GM23338 (cell line): ENCODE data around the gene KIFAP3.

Experiments
- CREB1 ChIP-seq: fragments of 250-450 bp; sonication (Bioruptor Pico); IDR thresholded peaks from 2 replicates; pipeline ENCODE4 v1.5.0; 2020; ENCODE audit warnings: low read depth, mild to moderate bottlenecking, moderate library complexity
- EZH2 ChIP-seq: fragments of 200-600 bp; sonication (generic); IDR thresholded peaks from one replicate; pipeline ENCODE4 v1.8.0; 2017; ENCODE audit warnings: antibody characterized with exemption, mild to moderate bottlenecking, low read depth; ENCODE audit not compliant: unreplicated experiment
- EZH2phosphoT487 ChIP-seq: fragments of 200-600 bp; sonication (generic); IDR thresholded peaks from one replicate; pipeline ENCODE4 v1.8.1; 2018; ENCODE audit warnings: antibody characterized with exemption; ENCODE audit not compliant: unreplicated experiment
- JUNB ChIP-seq: IDR thresholded peaks from one replicate; pipeline ENCODE4 v1.6.1; 2016; ENCODE audit warnings: antibody characterized with exemption; ENCODE audit not compliant: unreplicated experiment
- NANOG ChIP-seq: IDR thresholded peaks from 2 replicates; pipeline ENCODE4 v1.6.1; 2016; ENCODE audit warnings: antibody characterized with exemption, borderline replicate concordance
- POLR2AphosphoS5 ChIP-seq: IDR thresholded peaks from 2 replicates; pipeline ENCODE4 v1.6.1; 2016; ENCODE audit warnings: antibody characterized with exemption, low read depth
- STAT1 ChIP-seq: IDR thresholded peaks from one replicate; pipeline ENCODE4 v1.6.1; 2016; ENCODE audit warnings: antibody characterized with exemption; ENCODE audit not compliant: unreplicated experiment
- ZNF114 ChIP-seq: fragments of 250-450 bp; sonication (Bioruptor Pico); IDR thresholded peaks from 2 replicates; pipeline ENCODE4 v1.5.0; 2020; ENCODE audit warnings: mild to moderate bottlenecking, moderate library complexity
- ZNF331 ChIP-seq: fragments of 250-450 bp; sonication (Bioruptor Pico); IDR thresholded peaks from 2 replicates; pipeline ENCODE4 v1.5.0; 2020; ENCODE audit warnings: low read depth, mild to moderate bottlenecking, moderate library complexity
- TF ChIP-seq, protein P1 (sequence below), 2 experiments: fragments of 200-600 bp in 1 of 2; sonication (generic) in 1 of 2; conservative IDR thresholded peaks; 2 replicates each; pipeline versions ENCODE4 v1.5.1 to v1.6.1; 2016 to 2017; ENCODE audit warnings: antibody characterized with exemption in 2 of 2, low read depth in 2 of 2, mild to moderate bottlenecking in 2 of 2, moderate library complexity in 1 of 2
- TF ChIP-seq, protein P2 (sequence below): IDR thresholded peaks from 2 replicates; pipeline ENCODE4 v1.6.1; 2016; ENCODE audit warnings: antibody characterized with exemption
- TF ChIP-seq, protein P3 (sequence below): IDR thresholded peaks from one replicate; pipeline ENCODE4 v1.6.1; 2018; ENCODE audit warnings: antibody characterized with exemption; ENCODE audit not compliant: unreplicated experiment

DNA sequence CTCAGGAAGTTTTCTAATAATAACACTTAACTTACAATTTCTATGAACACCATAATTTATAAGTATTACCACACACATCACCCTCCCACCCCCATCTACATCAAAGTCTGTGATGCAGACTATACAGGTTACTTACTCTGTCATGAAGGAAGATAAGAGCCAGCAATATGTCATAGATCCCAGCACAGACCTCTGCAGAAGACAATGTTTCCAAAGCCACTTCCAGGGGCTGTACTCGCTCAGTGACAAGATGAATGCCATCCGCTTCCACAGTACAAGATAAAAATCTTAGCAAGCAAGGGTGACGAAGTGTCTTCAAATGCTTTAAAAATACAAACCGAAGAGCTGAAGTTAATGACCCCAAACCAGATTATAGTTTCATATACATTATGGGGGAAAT is 196.0 kb downstream of the KIFAP3 start:
- TF ChIP-seq POLR2AphosphoS5 = no peak
- TF ChIP-seq, protein P1, sequence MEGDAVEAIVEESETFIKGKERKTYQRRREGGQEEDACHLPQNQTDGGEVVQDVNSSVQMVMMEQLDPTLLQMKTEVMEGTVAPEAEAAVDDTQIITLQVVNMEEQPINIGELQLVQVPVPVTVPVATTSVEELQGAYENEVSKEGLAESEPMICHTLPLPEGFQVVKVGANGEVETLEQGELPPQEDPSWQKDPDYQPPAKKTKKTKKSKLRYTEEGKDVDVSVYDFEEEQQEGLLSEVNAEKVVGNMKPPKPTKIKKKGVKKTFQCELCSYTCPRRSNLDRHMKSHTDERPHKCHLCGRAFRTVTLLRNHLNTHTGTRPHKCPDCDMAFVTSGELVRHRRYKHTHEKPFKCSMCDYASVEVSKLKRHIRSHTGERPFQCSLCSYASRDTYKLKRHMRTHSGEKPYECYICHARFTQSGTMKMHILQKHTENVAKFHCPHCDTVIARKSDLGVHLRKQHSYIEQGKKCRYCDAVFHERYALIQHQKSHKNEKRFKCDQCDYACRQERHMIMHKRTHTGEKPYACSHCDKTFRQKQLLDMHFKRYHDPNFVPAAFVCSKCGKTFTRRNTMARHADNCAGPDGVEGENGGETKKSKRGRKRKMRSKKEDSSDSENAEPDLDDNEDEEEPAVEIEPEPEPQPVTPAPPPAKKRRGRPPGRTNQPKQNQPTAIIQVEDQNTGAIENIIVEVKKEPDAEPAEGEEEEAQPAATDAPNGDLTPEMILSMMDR (conservative IDR thresholded peaks at IDR 0.05; ENCODE audit: low read depth in 2 of 2) = no peak
- no peak for TF ChIP-seq ZNF114
- no peak for TF ChIP-seq CREB1 (CRISPR knock-in tag)
- TF ChIP-seq JUNB = no peak
- no peak for TF ChIP-seq EZH2phosphoT487
- TF ChIP-seq, protein P2, sequence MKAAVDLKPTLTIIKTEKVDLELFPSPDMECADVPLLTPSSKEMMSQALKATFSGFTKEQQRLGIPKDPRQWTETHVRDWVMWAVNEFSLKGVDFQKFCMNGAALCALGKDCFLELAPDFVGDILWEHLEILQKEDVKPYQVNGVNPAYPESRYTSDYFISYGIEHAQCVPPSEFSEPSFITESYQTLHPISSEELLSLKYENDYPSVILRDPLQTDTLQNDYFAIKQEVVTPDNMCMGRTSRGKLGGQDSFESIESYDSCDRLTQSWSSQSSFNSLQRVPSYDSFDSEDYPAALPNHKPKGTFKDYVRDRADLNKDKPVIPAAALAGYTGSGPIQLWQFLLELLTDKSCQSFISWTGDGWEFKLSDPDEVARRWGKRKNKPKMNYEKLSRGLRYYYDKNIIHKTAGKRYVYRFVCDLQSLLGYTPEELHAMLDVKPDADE = no peak
- no peak for TF ChIP-seq EZH2
- TF ChIP-seq NANOG = no peak
- TF ChIP-seq, protein P3, sequence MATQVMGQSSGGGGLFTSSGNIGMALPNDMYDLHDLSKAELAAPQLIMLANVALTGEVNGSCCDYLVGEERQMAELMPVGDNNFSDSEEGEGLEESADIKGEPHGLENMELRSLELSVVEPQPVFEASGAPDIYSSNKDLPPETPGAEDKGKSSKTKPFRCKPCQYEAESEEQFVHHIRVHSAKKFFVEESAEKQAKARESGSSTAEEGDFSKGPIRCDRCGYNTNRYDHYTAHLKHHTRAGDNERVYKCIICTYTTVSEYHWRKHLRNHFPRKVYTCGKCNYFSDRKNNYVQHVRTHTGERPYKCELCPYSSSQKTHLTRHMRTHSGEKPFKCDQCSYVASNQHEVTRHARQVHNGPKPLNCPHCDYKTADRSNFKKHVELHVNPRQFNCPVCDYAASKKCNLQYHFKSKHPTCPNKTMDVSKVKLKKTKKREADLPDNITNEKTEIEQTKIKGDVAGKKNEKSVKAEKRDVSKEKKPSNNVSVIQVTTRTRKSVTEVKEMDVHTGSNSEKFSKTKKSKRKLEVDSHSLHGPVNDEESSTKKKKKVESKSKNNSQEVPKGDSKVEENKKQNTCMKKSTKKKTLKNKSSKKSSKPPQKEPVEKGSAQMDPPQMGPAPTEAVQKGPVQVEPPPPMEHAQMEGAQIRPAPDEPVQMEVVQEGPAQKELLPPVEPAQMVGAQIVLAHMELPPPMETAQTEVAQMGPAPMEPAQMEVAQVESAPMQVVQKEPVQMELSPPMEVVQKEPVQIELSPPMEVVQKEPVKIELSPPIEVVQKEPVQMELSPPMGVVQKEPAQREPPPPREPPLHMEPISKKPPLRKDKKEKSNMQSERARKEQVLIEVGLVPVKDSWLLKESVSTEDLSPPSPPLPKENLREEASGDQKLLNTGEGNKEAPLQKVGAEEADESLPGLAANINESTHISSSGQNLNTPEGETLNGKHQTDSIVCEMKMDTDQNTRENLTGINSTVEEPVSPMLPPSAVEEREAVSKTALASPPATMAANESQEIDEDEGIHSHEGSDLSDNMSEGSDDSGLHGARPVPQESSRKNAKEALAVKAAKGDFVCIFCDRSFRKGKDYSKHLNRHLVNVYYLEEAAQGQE = no peak
- no peak for TF ChIP-seq ZNF331 (CRISPR knock-in tag)
- TF ChIP-seq STAT1 = no peak
